Fibroblast of villous mesenchyme (primary cell): ENCODE data around the gene NT5C2. TPM values are rescaled to one million over a fixed set of nuclear protein-coding genes. Genes with fewer than 3 reads are reported as not detected.
"Not testable (repeated sequence)": the region's sequence is repeated elsewhere in the genome, so short reads cannot be mapped to it uniquely, and the experiment has no call there.

ENCODE experiments used
- DNase-seq: peaks from one replicate; pipeline ENCODE4 v3.0.0-alpha.2; 2010; ENCODE audit warnings: low read depth
- H3K4me3 ChIP-seq: 2 replicates; pipeline ENCODE4 v1.5.1; 2011; ENCODE audit warnings: low read depth, mild to moderate bottlenecking, low read length
- CTCF ChIP-seq: IDR thresholded peaks from 2 replicates; pipeline ENCODE4 v1.5.1; 2012; ENCODE audit warnings: low read depth, mild to moderate bottlenecking, low read length; ENCODE audit not compliant: insufficient read depth
- total RNA-seq: library from RNA; depleted of rRNA; stranded (reverse); fragments of >200 nt; gene quantifications from 2 replicates; pipeline ENCODE4 v1.2.3, GENCODE V29; 2012

Gene NT5C2
- total RNA-seq, 1 donor, result 92.0 TPM

DNA sequence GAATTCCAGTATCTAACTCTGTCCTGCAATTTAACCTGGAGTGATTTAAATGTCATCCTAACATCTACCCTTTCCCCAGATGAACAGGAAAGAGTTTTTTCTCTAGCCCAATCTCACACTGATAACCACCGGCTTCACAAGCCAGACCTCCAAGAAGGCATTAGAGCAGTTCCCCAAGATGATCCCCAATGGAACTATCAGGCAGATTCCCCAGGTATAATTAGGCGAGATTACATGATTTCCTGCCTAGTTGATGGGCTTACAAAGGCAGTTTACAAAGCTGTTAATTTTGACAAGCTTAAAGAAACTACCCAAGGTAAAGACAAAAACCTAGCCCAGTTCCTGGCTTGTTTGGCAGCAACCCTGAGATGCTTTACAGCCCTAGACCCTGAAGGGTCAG, 14.1 kb upstream of the NT5C2 start:
- DNase-seq, result no peak
- no peak for TF ChIP-seq CTCF
- no peak overlapping the region for H3K4me3 ChIP-seq

- not testable (repeated sequence) for H3K4me3 ChIP-seq, DNase-seq
Measured at GRCh38 chr10:103206715-103207114, 13.6 kb upstream of the NT5C2 start.

DNA sequence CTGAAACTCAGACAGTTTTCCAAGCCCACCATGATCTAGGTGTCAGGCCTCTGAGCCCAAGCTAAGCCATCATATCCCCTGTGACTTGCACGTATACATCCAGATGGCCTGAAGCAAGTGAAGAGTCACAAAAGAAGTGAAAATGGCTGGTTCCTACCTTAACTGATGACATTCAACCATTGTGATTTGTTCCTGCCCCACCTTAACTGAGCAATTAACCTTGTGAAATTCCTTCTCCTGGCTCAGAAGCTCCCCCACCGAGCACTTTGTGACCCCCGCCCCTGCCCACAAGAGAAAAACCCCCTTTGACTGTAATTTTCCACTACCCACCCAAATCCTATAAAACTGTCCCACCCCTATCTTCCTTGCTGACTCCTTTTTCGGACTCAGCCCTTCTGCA, 12.3 kb upstream of the NT5C2 start:
- not testable (repeated sequence) for DNase-seq

GRCh38 chr10:103204353-103205255, 11.5 kb upstream of the NT5C2 start:
- DNase-seq, result no peak
- TF ChIP-seq CTCF, result no peak
- no peak overlapping the region for H3K4me3 ChIP-seq

More for the DNA sequence above, 12.3 kb upstream of the NT5C2 start:
- not testable (repeated sequence) for H3K4me3 ChIP-seq

DNA sequence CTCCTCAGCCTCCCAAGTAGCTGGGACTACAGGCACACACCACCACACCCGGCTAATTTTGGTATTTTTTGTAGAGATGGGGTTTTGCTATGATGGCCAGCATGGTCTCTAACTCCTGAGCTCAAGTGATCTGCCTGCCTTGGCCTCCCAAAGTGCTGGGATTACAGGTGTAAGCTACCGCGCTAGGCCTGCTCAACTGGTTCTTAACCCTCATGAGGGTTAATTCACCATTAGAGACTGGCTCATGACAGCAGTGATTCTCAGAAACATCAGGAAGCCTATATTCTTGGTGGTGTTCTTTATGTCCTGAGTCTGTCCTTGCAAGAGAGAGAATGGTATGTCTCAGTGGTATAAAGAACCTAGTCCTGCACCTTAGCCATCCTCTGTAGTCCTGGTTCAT, 10.4 kb upstream of the NT5C2 start:
- DNase-seq, result no peak
- H3K4me3 ChIP-seq, result no peak overlapping the region
- no peak for TF ChIP-seq CTCF

DNA sequence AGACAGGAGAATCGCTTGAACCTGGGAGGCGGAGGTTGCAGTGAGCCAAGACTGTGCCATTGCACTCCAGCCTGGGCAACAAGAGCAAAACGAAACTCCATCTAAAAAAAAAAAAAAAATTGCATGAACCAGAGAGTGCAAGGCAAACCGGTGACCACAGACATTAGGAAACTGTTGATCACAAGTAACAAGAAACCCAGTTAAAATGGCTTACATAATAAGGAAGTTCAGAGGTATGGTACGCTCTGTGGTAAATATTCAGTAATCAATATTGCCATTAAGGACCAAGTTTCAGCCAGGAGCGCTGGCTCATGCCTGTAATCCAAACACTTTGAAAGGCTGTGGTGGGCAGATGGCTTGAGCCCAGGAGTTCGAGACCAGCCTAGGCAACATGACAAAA, 9.2 kb upstream of the NT5C2 start:
- no peak for TF ChIP-seq CTCF
- no peak for DNase-seq
- no peak overlapping the region for H3K4me3 ChIP-seq

- no peak for TF ChIP-seq CTCF
Measured at GRCh38 chr10:103199488-103199887, 6.4 kb upstream of the NT5C2 start.

GRCh38 chr10:103198648-103199047, 5.6 kb upstream of the NT5C2 start:
- H3K4me3 ChIP-seq, result no peak overlapping the region
- TF ChIP-seq CTCF, result no peak
- no peak for DNase-seq

More at GRCh38 chr10:103199488-103199887, 6.4 kb upstream of the NT5C2 start:
- no peak for DNase-seq
- H3K4me3 ChIP-seq, result no peak overlapping the region
